HG03378 (cell line): ENCODE measurements around the gene TOP1.

Experiments used
- ATAC-seq: cut with Tn5 transposase; IDR thresholded peaks from one replicate; pipeline ENCODE4 v1.9.1; 2021; ENCODE audit warnings: mild to moderate bottlenecking, moderate library complexity; ENCODE audit not compliant: unreplicated experiment

TOP1 gene

DNA sequence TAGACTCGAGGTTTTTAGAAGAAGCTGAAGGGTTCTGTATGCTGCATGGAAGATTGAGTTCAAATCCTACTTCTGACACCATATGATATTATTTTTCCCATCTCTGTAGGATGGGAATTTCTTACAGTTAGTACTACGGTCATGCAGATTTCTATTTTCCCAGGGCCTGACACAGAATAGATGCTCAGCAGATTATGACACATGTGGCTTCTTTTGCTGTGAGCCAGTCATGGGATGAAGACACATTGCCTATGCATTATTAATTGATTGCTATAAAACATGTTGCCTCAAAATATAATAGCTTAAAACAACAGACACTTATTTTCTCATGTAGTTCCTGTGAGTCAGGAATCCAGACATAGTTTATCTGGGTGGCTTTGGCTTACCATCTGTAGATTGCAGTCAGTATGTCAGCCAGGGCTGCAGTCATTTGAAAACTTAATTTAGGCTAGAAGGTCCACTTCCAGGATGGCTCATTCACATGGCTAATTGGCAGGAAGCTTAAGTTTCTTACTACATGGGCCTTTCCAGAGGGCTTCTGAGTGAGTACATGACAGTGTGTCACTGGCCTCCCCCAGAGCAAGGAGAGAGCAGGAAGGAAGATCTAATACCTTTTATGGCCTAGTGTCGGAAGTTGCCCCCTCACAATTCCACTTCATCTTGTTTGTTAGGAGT, 29.5 kb downstream of the TOP1 start:
- no peak for ATAC-seq

GRCh38 chr20:41058674-41059635, 30.3 kb downstream of the TOP1 start:
- no peak for ATAC-seq

- no peak for ATAC-seq
These were observed 32.5 kb downstream of the TOP1 start for GRCh38 chr20:41061155-41061554.

- no peak for ATAC-seq
These were observed 34.8 kb downstream of the TOP1 start for GRCh38 chr20:41063442-41063841.

DNA sequence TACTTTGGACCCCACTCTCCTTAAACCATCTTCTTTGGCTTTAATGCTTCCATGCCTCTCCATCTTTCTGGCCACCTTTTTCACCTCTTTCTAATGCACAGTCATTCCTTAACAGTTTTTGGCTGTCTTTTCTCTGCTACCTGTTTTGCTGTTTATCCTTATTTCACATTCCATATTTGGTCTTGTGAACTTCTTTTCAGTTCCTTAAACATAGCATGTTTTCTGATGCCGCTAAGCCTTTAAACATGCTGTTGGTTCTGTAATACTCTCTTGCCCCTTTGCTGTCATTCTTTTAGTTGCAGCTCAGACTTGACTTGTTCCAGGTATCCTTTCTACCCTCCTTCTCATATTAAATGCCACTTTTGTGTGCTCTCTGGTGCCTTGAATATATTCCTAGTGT, 35.8 kb downstream of the TOP1 start:
- peak; percentile 81 for ATAC-seq

- ATAC-seq, result no peak
These were observed 37.1 kb downstream of the TOP1 start for GRCh38 chr20:41065716-41066115.

GRCh38 chr20:41068806-41069205, 40.2 kb downstream of the TOP1 start:
- ATAC-seq, result no peak

DNA sequence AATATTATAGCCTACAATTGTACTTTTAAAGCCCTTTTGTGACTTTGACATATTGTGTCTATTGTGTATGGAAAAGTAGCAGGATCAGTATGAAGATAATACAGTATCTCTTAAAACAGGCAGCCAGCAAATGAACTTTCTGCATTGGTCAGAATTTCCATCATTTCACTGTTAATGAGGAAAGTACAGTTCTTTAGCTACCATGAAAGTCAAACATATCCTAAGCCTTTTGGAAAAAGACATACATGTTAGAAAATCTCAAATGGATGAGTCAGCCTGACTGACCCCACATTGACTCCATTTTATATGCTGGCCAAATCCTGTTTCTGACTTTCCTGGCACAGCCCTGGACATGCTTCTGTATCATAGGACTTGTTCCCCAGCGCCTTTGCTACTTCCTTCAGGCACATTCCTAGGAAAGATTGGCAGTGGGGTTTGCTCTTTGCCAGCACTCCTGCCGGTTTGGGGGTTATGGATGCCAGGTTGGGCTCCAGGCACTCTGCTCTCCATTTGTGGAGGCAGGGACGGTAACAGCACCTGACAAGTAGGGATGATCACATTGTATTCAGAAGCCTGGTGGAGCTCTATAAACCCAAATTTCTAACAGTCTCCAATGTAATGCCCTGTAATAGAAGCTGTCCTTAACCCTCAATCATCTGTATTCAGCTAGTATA, 43.7 kb downstream of the TOP1 start:
- ATAC-seq, result no peak

DNA sequence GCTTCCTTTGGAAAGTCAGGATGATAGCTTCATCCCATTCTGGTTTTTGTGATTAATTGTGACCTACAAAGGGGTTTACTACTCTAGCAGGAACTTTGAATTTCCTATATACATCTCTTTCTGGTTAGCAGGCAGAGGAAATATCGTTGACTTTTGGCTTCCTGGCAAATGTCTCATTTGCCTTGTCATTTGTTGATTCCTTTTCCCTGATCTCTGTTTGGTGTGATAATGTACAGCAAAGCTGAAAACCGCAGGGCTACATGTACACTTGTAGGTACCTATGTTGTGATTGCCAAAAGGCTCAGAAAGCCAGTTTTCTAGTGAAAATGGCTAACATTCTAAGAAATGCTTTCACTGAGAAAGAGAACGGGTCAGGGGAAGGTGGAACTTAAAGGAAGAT, 44.3 kb downstream of the TOP1 start:
- no peak for ATAC-seq

GRCh38 chr20:41074441-41074840, 45.8 kb downstream of the TOP1 start:
- ATAC-seq, result no peak

DNA sequence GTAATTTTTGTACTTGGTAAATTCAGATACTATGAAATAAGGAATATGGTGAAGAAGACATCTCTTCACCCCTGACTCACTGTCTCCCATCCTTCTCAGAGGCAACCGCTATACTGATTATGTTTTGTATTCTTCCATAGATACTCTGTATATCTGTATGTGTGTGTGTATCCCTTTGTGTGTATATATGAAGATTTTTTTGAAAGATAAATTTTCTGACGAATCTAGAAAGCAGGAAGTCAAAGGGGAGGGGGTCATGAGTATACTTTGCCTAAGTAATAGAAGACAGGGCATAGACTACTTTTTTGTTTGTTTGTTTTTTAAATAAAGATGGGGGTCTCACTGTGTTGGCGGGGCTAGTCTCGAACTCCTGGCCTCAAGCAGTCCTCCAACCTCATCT, 48.2 kb downstream of the TOP1 start:
- ATAC-seq, result no peak

- no peak for ATAC-seq
These were observed 49.7 kb downstream of the TOP1 start for GRCh38 chr20:41078329-41078728.

DNA sequence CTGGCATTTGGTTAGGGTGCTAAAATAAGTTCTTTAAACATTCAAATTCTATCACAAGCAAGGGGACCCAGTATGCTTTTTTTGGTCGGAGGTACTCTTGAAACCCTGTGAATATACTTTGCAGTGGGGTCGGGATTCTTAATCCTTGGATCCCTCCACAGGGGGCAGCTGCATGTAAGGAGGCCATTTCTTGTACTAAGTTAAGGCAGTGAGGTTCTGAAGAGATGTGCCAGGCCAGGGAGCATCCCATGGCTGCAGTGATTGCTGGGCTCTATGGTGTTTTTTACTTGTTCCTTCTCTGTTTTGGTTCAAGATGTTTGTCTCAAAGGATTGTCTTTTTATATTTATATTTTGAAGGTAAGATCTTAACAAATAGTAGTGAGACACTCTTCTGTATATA, 50.4 kb downstream of the TOP1 start:
- no peak for ATAC-seq

DNA sequence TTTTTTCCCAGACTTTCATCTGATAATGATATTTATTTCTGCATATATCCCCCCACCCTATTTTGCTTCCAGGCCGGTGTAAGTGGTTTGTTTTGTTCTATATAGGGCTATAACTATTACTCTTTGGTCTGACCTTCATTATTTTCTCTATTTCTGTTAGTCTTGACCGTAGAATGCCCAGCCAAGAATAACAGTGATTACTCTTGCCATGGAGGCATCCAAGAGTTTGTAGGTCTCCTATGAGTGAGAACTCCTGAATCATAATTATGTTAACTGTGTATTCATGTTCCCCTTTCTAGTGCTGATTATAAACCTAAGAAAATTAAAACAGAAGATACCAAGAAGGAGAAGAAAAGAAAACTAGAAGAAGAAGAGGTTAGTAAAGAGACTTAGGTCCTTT, 52.2 kb downstream of the TOP1 start:
- ATAC-seq, result no peak

DNA sequence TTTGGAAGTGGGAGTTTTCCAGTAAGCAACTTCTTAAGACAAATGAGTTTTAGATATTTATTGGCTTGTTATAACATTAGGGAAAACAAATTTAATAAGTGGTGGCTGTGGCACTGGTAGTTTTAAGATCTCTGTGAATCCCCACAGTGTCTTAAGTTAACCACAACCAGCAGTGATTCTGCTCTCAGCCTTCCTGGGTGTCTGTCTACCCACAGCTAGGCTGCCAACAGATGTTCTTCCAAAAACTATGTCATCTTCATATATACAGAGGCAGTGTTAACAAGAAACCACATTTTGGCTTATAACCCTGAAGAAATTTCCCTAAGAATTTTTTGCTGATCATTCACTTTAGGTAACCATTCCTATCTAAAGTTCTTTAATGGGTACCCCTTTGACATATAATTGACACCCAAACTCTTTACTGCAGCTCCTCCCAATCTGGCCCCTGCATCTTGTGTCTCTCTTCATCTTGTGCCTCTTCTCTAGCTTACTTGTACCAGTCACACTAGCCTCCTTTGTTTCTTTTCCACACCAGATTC, 52.7 kb downstream of the TOP1 start:
- no peak for ATAC-seq

- ATAC-seq, result no peak
These were observed 53.7 kb downstream of the TOP1 start for GRCh38 chr20:41082306-41082705.

GRCh38 chr20:41085606-41086005, 57.0 kb downstream of the TOP1 start:
- no peak for ATAC-seq

- no peak for ATAC-seq
These were observed 58.0 kb downstream of the TOP1 start for GRCh38 chr20:41086402-41087324.

GRCh38 chr20:41087325-41087685, 58.7 kb downstream of the TOP1 start:
- ATAC-seq, result no peak

DNA sequence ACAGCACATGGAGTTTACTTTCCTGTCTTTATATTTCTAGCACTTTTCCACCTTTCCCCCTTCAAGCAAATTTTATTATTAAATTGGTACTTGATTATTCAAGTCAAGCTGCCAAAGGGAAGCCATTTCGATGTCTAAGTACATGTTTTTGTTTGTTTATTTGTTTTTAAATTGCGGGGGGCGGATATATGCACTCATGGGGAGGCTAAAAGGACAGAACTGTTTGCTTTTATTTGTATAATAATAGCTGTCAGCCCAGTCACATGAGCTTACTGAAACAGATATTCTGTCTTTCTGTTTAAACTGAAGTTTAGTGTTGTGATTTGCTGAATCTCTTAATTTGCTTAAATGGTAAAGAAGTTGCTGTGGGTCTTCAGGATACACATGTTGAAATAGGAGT, 59.2 kb downstream of the TOP1 start:
- ATAC-seq, result no peak
